Measurements from ENCODE around the gene THBS1.

DNA sequence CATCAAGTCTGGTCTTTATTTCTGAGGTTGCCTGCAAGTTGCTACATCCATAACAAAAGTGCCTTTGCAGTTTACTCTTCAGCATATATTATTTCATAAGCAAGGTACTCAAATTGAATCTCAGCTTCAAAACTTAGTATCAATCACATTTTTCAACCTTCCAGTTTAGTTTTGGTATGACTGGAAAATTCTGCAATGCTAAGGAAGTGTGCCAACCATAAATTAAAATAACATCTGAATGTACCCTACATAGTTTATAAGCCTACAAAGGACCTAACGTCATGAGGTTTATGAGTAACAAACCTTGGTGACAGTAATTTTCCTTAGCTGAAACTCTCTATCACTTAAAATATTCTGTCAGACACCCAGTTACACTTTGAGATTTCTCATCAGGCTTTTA is 62.8 kb downstream of the THBS1 start:
- TF ChIP-seq RAD21 (IDR thresholded peaks at IDR 0.05; ENCODE audit: low read depth) (no peak), USF1 (IDR thresholded peaks at IDR 0.05) (no peak), CREB1 (IDR thresholded peaks at IDR 0.05; ENCODE audit: low read depth) (no peak), YY1 (IDR thresholded peaks at IDR 0.05; ENCODE audit: low read depth) (no peak)

Data from Ishikawa (cell line).